Keratinocyte (primary cell): ENCODE results near the gene VKORC1. TPM values are rescaled to one million over a fixed set of nuclear protein-coding genes. Genes with fewer than 3 reads are reported as not detected.

Source experiments
- DNase-seq: peaks from one replicate; pipeline ENCODE4 v3.0.0-alpha.2; 2011; ENCODE audit warnings: low read depth, missing footprints, low spot score
- FAIRE-seq: peaks from 2 replicates; lab custom pipeline; 2011; peaks lifted over from hg19 to GRCh38; lab: Jason Lieb, UNC
- H2AFZ ChIP-seq: 2 replicates; pipeline ENCODE4 v1.6.0; 2012; ENCODE audit warnings: low read length, control low read depth, inconsistent platforms; ENCODE audit not compliant: control insufficient read depth
- H3K27ac ChIP-seq: 2 replicates; pipeline ENCODE4 v1.5.1; 2011; ENCODE audit warnings: low read length; ENCODE audit not compliant: control insufficient read depth, insufficient read depth
- H3K27me3 ChIP-seq: 3 replicates; pipeline ENCODE4 v1.6.0; 2011; ENCODE audit warnings: low read length; ENCODE audit not compliant: control insufficient read depth, insufficient read depth; ENCODE audit errors: extremely low read depth
- H3K36me3 ChIP-seq, 2 experiments: 2 replicates in 1 of 2; 3 replicates in 1 of 2; pipeline ENCODE4 v1.5.1; 2011; ENCODE audit warnings: low read length in 2 of 2, mild to moderate bottlenecking in 1 of 2; ENCODE audit not compliant: control insufficient read depth in 2 of 2, insufficient read depth in 2 of 2; ENCODE audit errors: extremely low read depth in 1 of 2
- H3K4me1 ChIP-seq: 3 replicates; pipeline ENCODE4 v1.5.1; 2011; ENCODE audit warnings: low read length; ENCODE audit not compliant: control insufficient read depth, insufficient read depth; ENCODE audit errors: extremely low read depth
- H3K4me2 ChIP-seq: 3 replicates; pipeline ENCODE4 v1.6.0; 2011; ENCODE audit warnings: low read depth, low read length; ENCODE audit not compliant: control insufficient read depth, insufficient read depth; ENCODE audit errors: extremely low read depth
- H3K4me3 ChIP-seq, 3 experiments: fragments of 200-600 bp in 1 of 3; sonication (generic) in 1 of 3; 2 replicates in 2 of 3; 3 replicates in 1 of 3; pipeline ENCODE4 v1.5.1; 2011 to 2016; ENCODE audit warnings: low read length in 3 of 3, mild to moderate bottlenecking in 3 of 3, control low read depth in 2 of 3, inconsistent platforms in 1 of 3, low read depth in 1 of 3, mixed read lengths in 1 of 3, mixed run types in 1 of 3, moderate library complexity in 1 of 3; ENCODE audit not compliant: control insufficient read depth in 2 of 3, insufficient read depth in 2 of 3; ENCODE audit errors: extremely low read depth in 1 of 3
- H3K79me2 ChIP-seq: 2 replicates; pipeline ENCODE4 v1.6.0; 2012; ENCODE audit warnings: low read length; ENCODE audit not compliant: control insufficient read depth, insufficient read depth
- H3K9ac ChIP-seq: 3 replicates; pipeline ENCODE4 v1.6.0; 2011; ENCODE audit warnings: low read length; ENCODE audit not compliant: control insufficient read depth, insufficient read depth; ENCODE audit errors: extremely low read depth
- H3K9me1 ChIP-seq: 3 replicates; pipeline ENCODE4 v1.6.0; 2011; ENCODE audit warnings: low read length; ENCODE audit not compliant: control insufficient read depth, insufficient read depth; ENCODE audit errors: extremely low read depth
- H3K9me3 ChIP-seq: 2 replicates; pipeline ENCODE4 v1.5.1; 2012; ENCODE audit warnings: low read depth, low read length; ENCODE audit not compliant: control insufficient read depth
- H4K20me1 ChIP-seq: 3 replicates; pipeline ENCODE4 v1.6.0; 2011; ENCODE audit warnings: low read length; ENCODE audit not compliant: control insufficient read depth, insufficient read depth; ENCODE audit errors: extremely low read depth
- CTCF ChIP-seq, 3 experiments: IDR thresholded peaks in 1 of 3; conservative IDR thresholded peaks in 1 of 3; optimal IDR thresholded peaks in 1 of 3; 2 replicates in 2 of 3; 3 replicates in 1 of 3; pipeline versions ENCODE3 to v1.5.1; 2011; ENCODE audit warnings: low read length in 3 of 3, mild to moderate bottlenecking in 3 of 3, moderate library complexity in 2 of 3, control low read depth in 1 of 3, inconsistent platforms in 1 of 3; ENCODE audit not compliant: insufficient read depth in 2 of 3; ENCODE audit errors: extremely low read depth in 1 of 3
- EZH2 ChIP-seq: IDR thresholded peaks from one replicate; pipeline ENCODE4 v1.6.1; 2012; ENCODE audit warnings: inconsistent platforms, mild to moderate bottlenecking, low read length, moderate library complexity
- dilution Hi-C: fragments of 300-500 bp; cut with MboI; formaldehyde crosslinking; loops from one replicate; pipeline ENCODE4 v1.7.0; 2020; ENCODE audit warnings: low sequenced_read_pairs; ENCODE audit not compliant: extremely low pct_ligation_motif_present
- polyA plus RNA-seq, 5 experiments: library from polyadenylated mRNA; depleted of rRNA in 3 of 5; stranded (reverse) in 3 of 5; stranded (forward) in 1 of 5; unstranded in 1 of 5; fragments of >200 nt; gene quantifications; 1 replicate in 1 of 5; 2 replicates in 3 of 5; 3 replicates in 1 of 5; pipeline versions ENCODE4 v1.2.1 to v1.2.3, GENCODE V29; 2011 to 2012; ENCODE audit warnings: missing spikeins in 2 of 5, low read depth in 1 of 5, low replicate concordance in 1 of 5

The VKORC1 gene
- polyA plus RNA-seq, 1 donor (not counting 4 experiments of a cell fraction or from before 2014, with no cell fraction given) = 73.6 TPM

- Histone ChIP-seq H2AFZ (no peak overlapping the region), H3K36me3 (peaks cover 18 to 23% of the 10 kb centered on the region in 2 experiments)
- no peak for FAIRE-seq
Measured at GRCh38 chr16:31076319-31076718, 18.3 kb downstream of the VKORC1 start.

GRCh38 chr16:31074814-31075183 is 19.8 kb downstream of the VKORC1 start:
- H3K36me3 ChIP-seq = peaks cover 16 to 17% of the 10 kb centered on the region in 2 experiments
- peak overlapping the region; percentile 76 for H3K4me2 ChIP-seq
- DNase-seq (no peak), FAIRE-seq (no peak)
- H3K79me2 ChIP-seq = peaks cover 75% of the 10 kb centered on the region
- no peaks in the 10 kb centered on the region for H3K9me1 ChIP-seq
- dilution Hi-C loops = no loop called here
- H3K4me1 ChIP-seq = peaks cover 11% of the 10 kb centered on the region
- peak overlapping the region; percentile 82 to 94 (median 91) for H3K4me3 ChIP-seq
- peak overlapping the region; percentile 84 for H3K27ac ChIP-seq
- H3K9me3 ChIP-seq = no peaks in the 10 kb centered on the region
- peak overlapping the region; percentile 92 for H3K9ac ChIP-seq
- peak overlapping the region; percentile 76 for H2AFZ ChIP-seq
- no peaks in the 10 kb centered on the region for H4K20me1 ChIP-seq
- TF ChIP-seq CTCF (optimal IDR thresholded peaks at IDR 0.05 in 1 of 3, IDR thresholded peaks at IDR 0.05 in 1 of 3, conservative IDR thresholded peaks at IDR 0.05 in 1 of 3; ENCODE audit: extremely low read depth in 1 of 3, insufficient read depth in 2 of 3, low read length in 3 of 3) (no peak), EZH2 (no peak)
- no peaks in the 10 kb centered on the region for H3K27me3 ChIP-seq

More at GRCh38 chr16:31076319-31076718, 18.3 kb downstream of the VKORC1 start:
- no peak for TF ChIP-seq EZH2
- no peak for TF ChIP-seq CTCF (optimal IDR thresholded peaks at IDR 0.05 in 1 of 3, IDR thresholded peaks at IDR 0.05 in 1 of 3, conservative IDR thresholded peaks at IDR 0.05 in 1 of 3; ENCODE audit: extremely low read depth in 1 of 3, insufficient read depth in 2 of 3, low read length in 3 of 3)
- Histone ChIP-seq H3K79me2 (peaks cover 76% of the 10 kb centered on the region), H3K4me1 (peaks cover 11% of the 10 kb centered on the region), H3K27ac (no peak overlapping the region), H3K4me2 (no peak overlapping the region), H4K20me1 (no peaks in the 10 kb centered on the region), H3K9me3 (no peaks in the 10 kb centered on the region), H3K9me1 (no peaks in the 10 kb centered on the region), H3K27me3 (no peaks in the 10 kb centered on the region), H3K9ac (no peak overlapping the region), H3K4me3 (no peak overlapping the region)
- dilution Hi-C loops = no loop called here
- no peak for DNase-seq
